ENCODE results near the gene LCOR.
"Not testable (repeated sequence)": the region's sequence is repeated elsewhere in the genome, so short reads cannot be mapped to it uniquely, and the experiment has no call there.

The LCOR gene

GRCh38 chr10:96797485-96797884 is 34.6 kb upstream of the LCOR start:
- DNase-seq (ENCODE audit: low read depth): no peak
- H3K4me3 ChIP-seq (ENCODE audit: low read depth, low read length): no peak overlapping the region
- no peak for TF ChIP-seq POLR2A (IDR thresholded peaks at IDR 0.05; ENCODE audit: extremely low read depth, insufficient read length)
- no peak for TF ChIP-seq CTCF (IDR thresholded peaks at IDR 0.05; ENCODE audit: low read depth, low read length)
- no peak for TF ChIP-seq MYC (IDR thresholded peaks at IDR 0.05; ENCODE audit: low read depth, low read length)
- no peak for TF ChIP-seq MAX (IDR thresholded peaks at IDR 0.05; ENCODE audit: low read depth, low read length)

- DNase-seq (ENCODE audit: low read depth): no peak
- TF ChIP-seq MAX (IDR thresholded peaks at IDR 0.05; ENCODE audit: low read depth, low read length) (no peak), MYC (IDR thresholded peaks at IDR 0.05; ENCODE audit: low read depth, low read length) (no peak), POLR2A (IDR thresholded peaks at IDR 0.05; ENCODE audit: extremely low read depth, insufficient read length) (no peak), CTCF (IDR thresholded peaks at IDR 0.05; ENCODE audit: low read depth, low read length) (no peak)
- H3K4me3 ChIP-seq (ENCODE audit: low read depth, low read length): no peak overlapping the region
Measured at GRCh38 chr10:96803288-96803664, 28.8 kb upstream of the LCOR start.

- no peak for DNase-seq (ENCODE audit: low read depth)
- no peak for TF ChIP-seq CTCF (IDR thresholded peaks at IDR 0.05; ENCODE audit: low read depth, low read length)
- no peak for TF ChIP-seq POLR2A (IDR thresholded peaks at IDR 0.05; ENCODE audit: extremely low read depth, insufficient read length)
- TF ChIP-seq MAX (IDR thresholded peaks at IDR 0.05; ENCODE audit: low read depth, low read length): no peak
- TF ChIP-seq MYC (IDR thresholded peaks at IDR 0.05; ENCODE audit: low read depth, low read length): no peak
- H3K4me3 ChIP-seq (ENCODE audit: low read depth, low read length): no peak overlapping the region
Measured at GRCh38 chr10:96814264-96814663, 17.8 kb upstream of the LCOR start.

GRCh38 chr10:96818971-96819370 is 13.1 kb upstream of the LCOR start:
- H3K4me3 ChIP-seq (ENCODE audit: low read depth, low read length); DNase-seq (ENCODE audit: low read depth): not testable (repeated sequence)

- DNase-seq (ENCODE audit: low read depth): no peak
- TF ChIP-seq POLR2A (IDR thresholded peaks at IDR 0.05; ENCODE audit: extremely low read depth, insufficient read length) (no peak), MAX (IDR thresholded peaks at IDR 0.05; ENCODE audit: low read depth, low read length) (no peak), MYC (IDR thresholded peaks at IDR 0.05; ENCODE audit: low read depth, low read length) (no peak), CTCF (IDR thresholded peaks at IDR 0.05; ENCODE audit: low read depth, low read length) (no peak)
- no peak overlapping the region for H3K4me3 ChIP-seq (ENCODE audit: low read depth, low read length)
Measured at GRCh38 chr10:96820765-96821164, 11.3 kb upstream of the LCOR start.

GRCh38 chr10:96826438-96826837 is 5.7 kb upstream of the LCOR start:
- peak; percentile 29 for DNase-seq (ENCODE audit: low read depth)
- H3K4me3 ChIP-seq (ENCODE audit: low read depth, low read length): no peak overlapping the region
- TF ChIP-seq MAX (IDR thresholded peaks at IDR 0.05; ENCODE audit: low read depth, low read length): no peak
- TF ChIP-seq CTCF (IDR thresholded peaks at IDR 0.05; ENCODE audit: low read depth, low read length): no peak
- TF ChIP-seq POLR2A (IDR thresholded peaks at IDR 0.05; ENCODE audit: extremely low read depth, insufficient read length): no peak
- no peak for TF ChIP-seq MYC (IDR thresholded peaks at IDR 0.05; ENCODE audit: low read depth, low read length)

All from NB4 (cell line).